ENCODE data around the gene HAUS2. TPM values are rescaled to one million over a fixed set of nuclear protein-coding genes. Genes with fewer than 3 reads are reported as not detected.

The HAUS2 gene
- total RNA-seq, 6 experiments from 2014 or later = 18.0 to 30.5 (median 26.5) TPM

DNA sequence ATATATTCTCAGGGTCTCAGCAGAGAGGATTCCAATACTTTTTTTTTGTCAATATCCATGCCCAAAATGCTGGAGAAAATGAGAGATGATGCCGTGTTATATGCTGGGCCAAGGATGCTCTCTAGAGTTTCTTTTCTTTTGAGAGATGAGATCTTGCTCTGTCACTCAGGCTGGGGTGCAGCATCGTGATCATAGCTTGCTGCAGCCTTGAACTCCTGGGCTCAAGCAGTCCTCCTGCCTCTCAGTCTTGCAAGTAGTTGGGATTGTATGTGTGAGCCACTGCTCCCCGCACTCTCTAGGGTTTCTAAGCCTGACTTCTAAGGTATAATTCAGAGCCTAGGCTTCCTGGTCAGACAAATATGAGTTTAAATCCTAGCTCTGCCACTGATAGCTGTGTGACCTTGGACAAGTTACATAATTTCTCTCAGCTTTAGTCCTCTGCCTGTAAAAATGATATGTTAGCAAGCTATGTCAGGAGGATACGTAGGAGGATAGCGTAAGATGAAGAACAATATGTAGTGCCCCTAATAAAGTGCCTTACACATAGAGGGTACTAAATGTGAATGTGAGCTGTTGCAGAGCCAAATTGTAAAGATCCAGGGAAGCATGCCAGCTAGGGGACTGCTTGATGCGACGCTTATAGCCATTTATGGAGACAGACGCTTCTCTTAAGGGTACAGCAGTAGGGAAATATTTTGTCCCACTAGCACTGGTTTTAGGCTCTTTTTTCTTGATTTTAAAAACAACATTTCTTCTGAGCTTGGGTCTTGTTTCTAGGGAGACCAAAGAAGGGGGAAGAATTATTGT lies 34.1 kb downstream of the HAUS2 start:
- no peaks in the 10 kb centered on the region for H3K9me3 Mint-ChIP-seq
- no peak for DNase-seq
- H3K27me3 Mint-ChIP-seq (ENCODE audit: insufficient read depth) = peaks cover 2% of the 10 kb centered on the region; the same call in 1 of the 2 replicates
- peaks cover 47% of the 10 kb centered on the region for H3K4me1 Mint-ChIP-seq (ENCODE audit: low read depth)
- no peaks in the 10 kb centered on the region for H3K36me3 Mint-ChIP-seq (ENCODE audit: low read depth)
- no peak overlapping the region for H3K4me3 Mint-ChIP-seq
- no peak overlapping the region; the same call in 1 of the 2 replicates for H3K27ac Mint-ChIP-seq
- TF ChIP-seq, protein P1, sequence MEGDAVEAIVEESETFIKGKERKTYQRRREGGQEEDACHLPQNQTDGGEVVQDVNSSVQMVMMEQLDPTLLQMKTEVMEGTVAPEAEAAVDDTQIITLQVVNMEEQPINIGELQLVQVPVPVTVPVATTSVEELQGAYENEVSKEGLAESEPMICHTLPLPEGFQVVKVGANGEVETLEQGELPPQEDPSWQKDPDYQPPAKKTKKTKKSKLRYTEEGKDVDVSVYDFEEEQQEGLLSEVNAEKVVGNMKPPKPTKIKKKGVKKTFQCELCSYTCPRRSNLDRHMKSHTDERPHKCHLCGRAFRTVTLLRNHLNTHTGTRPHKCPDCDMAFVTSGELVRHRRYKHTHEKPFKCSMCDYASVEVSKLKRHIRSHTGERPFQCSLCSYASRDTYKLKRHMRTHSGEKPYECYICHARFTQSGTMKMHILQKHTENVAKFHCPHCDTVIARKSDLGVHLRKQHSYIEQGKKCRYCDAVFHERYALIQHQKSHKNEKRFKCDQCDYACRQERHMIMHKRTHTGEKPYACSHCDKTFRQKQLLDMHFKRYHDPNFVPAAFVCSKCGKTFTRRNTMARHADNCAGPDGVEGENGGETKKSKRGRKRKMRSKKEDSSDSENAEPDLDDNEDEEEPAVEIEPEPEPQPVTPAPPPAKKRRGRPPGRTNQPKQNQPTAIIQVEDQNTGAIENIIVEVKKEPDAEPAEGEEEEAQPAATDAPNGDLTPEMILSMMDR (IDR thresholded peaks at IDR 0.05) = no peak

DNA sequence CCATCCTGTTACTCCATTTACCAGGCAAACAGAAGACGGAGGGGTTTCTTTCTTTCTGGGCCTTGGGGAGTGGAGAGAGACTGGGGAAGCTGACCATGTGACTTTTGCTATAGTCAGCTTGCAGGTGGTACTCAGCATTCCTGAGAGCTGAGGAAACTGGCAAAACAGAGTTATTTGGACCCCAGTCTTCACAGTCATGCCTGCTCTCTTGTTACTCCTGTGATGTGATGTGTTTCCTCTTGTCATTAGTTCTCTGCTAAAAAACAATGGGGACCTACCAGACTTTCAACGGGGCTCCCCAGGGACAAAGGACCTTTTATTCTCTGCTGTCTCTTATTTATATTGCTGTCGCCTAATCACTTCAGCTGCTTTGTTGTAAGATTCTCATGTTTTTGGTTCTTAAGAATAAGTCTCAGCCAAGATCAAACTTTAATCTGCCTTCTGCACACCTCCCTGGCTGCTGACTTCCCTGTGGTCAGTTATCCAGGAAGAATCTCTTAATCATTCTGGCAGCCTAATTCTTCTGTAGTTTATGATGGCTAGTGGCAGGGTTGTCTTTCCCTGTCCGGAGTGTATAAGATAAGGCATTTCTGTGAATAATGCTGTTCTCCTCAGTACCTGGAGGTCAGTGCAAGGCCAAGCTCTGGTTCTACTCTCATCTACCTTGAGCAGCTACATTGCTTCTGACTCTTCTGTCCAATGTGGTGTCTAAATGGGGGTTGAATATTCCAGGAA lies 35.6 kb downstream of the HAUS2 start:
- DNase-seq = no peak
- Mint-ChIP-seq H3K27me3 (ENCODE audit: insufficient read depth) (peaks cover 2% of the 10 kb centered on the region; the same call in 1 of the 2 replicates), H3K4me1 (ENCODE audit: low read depth) (peaks cover 49% of the 10 kb centered on the region), H3K9me3 (no peaks in the 10 kb centered on the region), H3K36me3 (ENCODE audit: low read depth) (0 out of 2 replicates have a peak, but pooled peaks cover 3% of the 10 kb centered on the region), H3K4me3 (no peak overlapping the region), H3K27ac (no peak overlapping the region; the same call in 1 of the 2 replicates)
- TF ChIP-seq, protein P1 (IDR thresholded peaks at IDR 0.05) = no peak

DNA sequence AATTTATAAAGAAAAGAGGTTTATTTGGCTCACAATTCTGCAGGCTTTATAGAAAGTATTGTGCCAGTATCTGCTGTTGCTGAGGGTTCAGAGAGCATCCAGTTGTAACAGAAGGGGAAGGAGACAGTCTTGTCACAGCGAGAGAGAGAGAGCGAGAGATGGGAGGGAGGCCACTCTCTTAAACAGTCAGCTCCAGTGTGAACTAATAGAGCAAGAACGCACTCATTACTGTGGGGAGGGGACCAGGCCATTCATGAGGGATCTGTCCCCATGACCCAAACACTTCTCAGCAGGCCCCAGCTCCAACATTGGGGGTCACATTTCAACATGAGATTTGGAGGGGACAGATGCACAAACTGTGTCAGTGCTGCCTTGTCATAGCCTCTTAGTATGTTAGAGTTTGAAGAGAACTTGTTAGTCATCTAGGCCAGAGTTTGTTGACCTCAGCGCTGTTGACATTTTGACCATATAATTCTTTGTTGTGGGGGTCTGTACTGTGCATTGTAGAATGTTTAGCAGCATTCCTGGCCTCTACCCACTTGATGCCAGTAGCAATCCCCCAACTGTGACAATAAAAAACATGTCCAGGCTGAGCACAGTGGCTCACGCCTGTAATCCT lies 42.1 kb downstream of the HAUS2 start:
- TF ChIP-seq, protein P1 (IDR thresholded peaks at IDR 0.05) = no peak
- H3K27me3 Mint-ChIP-seq (ENCODE audit: insufficient read depth) = no peaks in the 10 kb centered on the region; the same call in 1 of the 2 replicates
- no peak for DNase-seq
- H3K9me3 Mint-ChIP-seq = no peaks in the 10 kb centered on the region
- peaks cover 24% of the 10 kb centered on the region for H3K4me1 Mint-ChIP-seq (ENCODE audit: low read depth)
- no peak overlapping the region for H3K4me3 Mint-ChIP-seq
- no peak overlapping the region for H3K27ac Mint-ChIP-seq
- H3K36me3 Mint-ChIP-seq (ENCODE audit: low read depth) = peaks cover 3% of the 10 kb centered on the region; the same call in 1 of the 2 replicates

DNA sequence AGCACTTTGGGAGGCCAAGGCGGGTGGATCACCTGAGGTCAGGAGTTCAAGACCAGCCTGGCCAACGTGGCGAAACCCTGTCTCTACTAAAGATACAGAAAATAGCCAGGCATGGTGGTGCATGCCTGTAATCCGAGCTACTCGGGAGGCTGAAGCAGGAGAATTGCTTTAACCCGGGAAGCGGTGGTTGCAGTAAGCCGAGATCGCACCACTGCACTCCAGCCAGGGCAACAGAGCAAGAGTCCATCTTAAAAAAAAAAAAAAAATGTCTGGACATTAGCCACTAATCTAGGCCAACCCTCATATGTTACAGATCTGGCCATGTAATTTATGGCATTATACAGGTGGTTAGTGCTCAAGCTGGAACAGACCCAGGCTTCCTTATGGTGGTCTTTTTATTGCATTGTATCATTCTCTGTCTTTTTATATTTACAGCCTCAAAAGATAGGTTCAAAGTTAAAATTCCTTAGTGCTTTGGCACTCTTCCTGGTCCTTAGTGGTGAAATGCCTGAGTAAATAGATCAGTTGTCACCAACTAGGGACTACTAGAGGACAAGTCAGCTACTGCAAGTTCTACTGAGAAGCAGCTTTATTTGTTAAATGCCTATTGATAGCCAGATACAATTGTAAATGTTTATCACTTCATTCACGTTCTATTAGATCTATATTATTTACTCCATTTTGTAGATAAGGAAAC lies 42.7 kb downstream of the HAUS2 start:
- H3K36me3 Mint-ChIP-seq (ENCODE audit: low read depth) = peaks cover 3% of the 10 kb centered on the region; the same call in 1 of the 2 replicates
- peaks cover 24% of the 10 kb centered on the region for H3K4me1 Mint-ChIP-seq (ENCODE audit: low read depth)
- no peak overlapping the region for H3K27ac Mint-ChIP-seq
- TF ChIP-seq, protein P1 (IDR thresholded peaks at IDR 0.05) = peak; percentile 69
- H3K9me3 Mint-ChIP-seq = no peaks in the 10 kb centered on the region
- no peaks in the 10 kb centered on the region; the same call in 1 of the 2 replicates for H3K27me3 Mint-ChIP-seq (ENCODE audit: insufficient read depth)
- DNase-seq = peak; percentile 67
- no peak overlapping the region for H3K4me3 Mint-ChIP-seq

DNA sequence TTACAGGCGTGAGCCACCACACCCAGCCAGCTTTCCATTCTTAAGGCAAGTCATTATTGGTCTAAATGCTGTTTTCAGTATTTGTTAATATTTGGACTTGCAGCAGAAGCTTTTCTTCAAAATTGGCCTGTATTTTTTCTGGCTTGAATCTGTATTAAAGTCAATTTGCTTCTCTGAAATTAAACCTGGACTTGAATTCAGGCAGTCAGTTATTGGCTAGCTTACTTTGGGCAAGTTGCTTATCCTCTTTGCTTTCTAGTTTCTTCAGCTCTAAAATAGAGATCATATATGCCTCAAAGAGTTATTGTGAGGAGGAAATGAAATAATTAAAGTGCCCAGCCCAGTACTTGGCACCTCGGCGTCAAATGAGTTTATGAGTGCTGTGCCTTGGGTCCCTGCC lies 44.1 kb downstream of the HAUS2 start:
- Mint-ChIP-seq H3K36me3 (ENCODE audit: low read depth) (peaks cover 3% of the 10 kb centered on the region; the same call in 1 of the 2 replicates), H3K27me3 (ENCODE audit: insufficient read depth) (no peaks in the 10 kb centered on the region; the same call in 1 of the 2 replicates), H3K27ac (no peak overlapping the region), H3K4me3 (no peak overlapping the region), H3K9me3 (no peaks in the 10 kb centered on the region), H3K4me1 (ENCODE audit: low read depth) (peaks cover 24% of the 10 kb centered on the region)
- TF ChIP-seq, protein P1 (IDR thresholded peaks at IDR 0.05) = no peak
- DNase-seq = no peak
